Measurements from ENCODE around the gene JAZF1.

JAZF1 gene

GRCh38 chr7:28054531-28055160, 125.9 kb downstream of the JAZF1 start:
- H3K4me3 ChIP-seq (ENCODE audit: low read depth, low read length): no peak overlapping the region
- DNase-seq (ENCODE audit: low read depth): no peak
- TF ChIP-seq CTCF (conservative IDR thresholded peaks at IDR 0.05; ENCODE audit: low read depth, low read length): no peak

GRCh38 chr7:28052933-28053332, 127.7 kb downstream of the JAZF1 start:
- no peak for TF ChIP-seq CTCF (conservative IDR thresholded peaks at IDR 0.05; ENCODE audit: low read depth, low read length)

GRCh38 chr7:28048694-28049093, 131.9 kb downstream of the JAZF1 start:
- H3K4me3 ChIP-seq (ENCODE audit: low read depth, low read length): no peak overlapping the region
- DNase-seq (ENCODE audit: low read depth): no peak
- TF ChIP-seq CTCF (conservative IDR thresholded peaks at IDR 0.05; ENCODE audit: low read depth, low read length): no peak

More at GRCh38 chr7:28052933-28053332, 127.7 kb downstream of the JAZF1 start:
- H3K4me3 ChIP-seq (ENCODE audit: low read depth, low read length): no peak overlapping the region
- DNase-seq (ENCODE audit: low read depth): peak; percentile 82

- TF ChIP-seq CTCF (conservative IDR thresholded peaks at IDR 0.05; ENCODE audit: low read depth, low read length): no peak
- DNase-seq (ENCODE audit: low read depth): no peak
- no peak overlapping the region for H3K4me3 ChIP-seq (ENCODE audit: low read depth, low read length)
Measured at GRCh38 chr7:28046035-28046434, 134.6 kb downstream of the JAZF1 start.

- no peak for TF ChIP-seq CTCF (conservative IDR thresholded peaks at IDR 0.05; ENCODE audit: low read depth, low read length)
- no peak for DNase-seq (ENCODE audit: low read depth)
Measured at GRCh38 chr7:28045592-28045991, 135.0 kb downstream of the JAZF1 start.

GRCh38 chr7:28044825-28045224, 135.8 kb downstream of the JAZF1 start:
- no peak for DNase-seq (ENCODE audit: low read depth)
- TF ChIP-seq CTCF (conservative IDR thresholded peaks at IDR 0.05; ENCODE audit: low read depth, low read length): no peak
- no peak overlapping the region for H3K4me3 ChIP-seq (ENCODE audit: low read depth, low read length)

More at GRCh38 chr7:28045592-28045991, 135.0 kb downstream of the JAZF1 start:
- no peak overlapping the region for H3K4me3 ChIP-seq (ENCODE audit: low read depth, low read length)

- TF ChIP-seq CTCF (conservative IDR thresholded peaks at IDR 0.05; ENCODE audit: low read depth, low read length): no peak
- DNase-seq (ENCODE audit: low read depth): no peak
- H3K4me3 ChIP-seq (ENCODE audit: low read depth, low read length): no peak overlapping the region
Measured at GRCh38 chr7:28042721-28043120, 137.9 kb downstream of the JAZF1 start.

All from choroid plexus epithelial cell (primary cell).